ENCODE data around the gene ZNF563.

Gene ZNF563

DNA sequence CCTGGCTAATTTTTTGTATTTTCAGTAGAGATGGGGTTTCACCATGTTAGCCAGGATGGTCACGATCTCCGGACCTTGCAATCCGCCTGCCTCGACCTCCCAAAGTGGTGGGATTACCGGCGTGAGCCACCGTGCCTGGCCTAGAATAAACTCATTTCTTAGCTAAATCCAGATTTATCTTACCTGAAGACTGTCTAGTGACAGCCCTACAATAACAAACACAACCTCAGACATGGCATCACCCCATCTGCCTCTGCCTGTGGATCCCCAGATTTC, 43.7 kb downstream of the ZNF563 start:
- no peak for DNase-seq (ENCODE audit: extremely low spot score)
- POLR2A ChIA-PET, result no interaction called here
- CTCF ChIA-PET, result no interaction called here
- no peak for TF ChIP-seq TARDBP (IDR thresholded peaks at IDR 0.05)

- no peak for TF ChIP-seq SUZ12 (IDR thresholded peaks at IDR 0.05)
- TF ChIP-seq L3MBTL2 (conservative IDR thresholded peaks at IDR 0.05), result no peak
- no peak for TF ChIP-seq CTBP1 (IDR thresholded peaks at IDR 0.05; ENCODE audit: borderline replicate concordance)
- no peak for TF ChIP-seq BHLHE40 (IDR thresholded peaks at IDR 0.05; ENCODE audit: borderline replicate concordance)
- TF ChIP-seq ELF4 (IDR thresholded peaks at IDR 0.05), result no peak
- TF ChIP-seq, protein P1, sequence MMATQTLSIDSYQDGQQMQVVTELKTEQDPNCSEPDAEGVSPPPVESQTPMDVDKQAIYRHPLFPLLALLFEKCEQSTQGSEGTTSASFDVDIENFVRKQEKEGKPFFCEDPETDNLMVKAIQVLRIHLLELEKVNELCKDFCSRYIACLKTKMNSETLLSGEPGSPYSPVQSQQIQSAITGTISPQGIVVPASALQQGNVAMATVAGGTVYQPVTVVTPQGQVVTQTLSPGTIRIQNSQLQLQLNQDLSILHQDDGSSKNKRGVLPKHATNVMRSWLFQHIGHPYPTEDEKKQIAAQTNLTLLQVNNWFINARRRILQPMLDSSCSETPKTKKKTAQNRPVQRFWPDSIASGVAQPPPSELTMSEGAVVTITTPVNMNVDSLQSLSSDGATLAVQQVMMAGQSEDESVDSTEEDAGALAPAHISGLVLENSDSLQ (IDR thresholded peaks at IDR 0.05), result no peak
- no peak for TF ChIP-seq TARDBP (IDR thresholded peaks at IDR 0.05)
- TF ChIP-seq SP1 (IDR thresholded peaks at IDR 0.05), result no peak
- no peak for TF ChIP-seq HDGF (IDR thresholded peaks at IDR 0.05; ENCODE audit: borderline replicate concordance)
- no peak for TF ChIP-seq NFRKB (IDR thresholded peaks at IDR 0.05)
- TF ChIP-seq LEF1 (IDR thresholded peaks at IDR 0.05; ENCODE audit: borderline replicate concordance), result no peak
- TF ChIP-seq FOXM1 (IDR thresholded peaks at IDR 0.05; ENCODE audit: borderline replicate concordance), result no peak
- TF ChIP-seq ARNT (IDR thresholded peaks at IDR 0.05), result no peak
- no peak for TF ChIP-seq FOXK2 (IDR thresholded peaks at IDR 0.05)
- TF ChIP-seq ZNF384 (IDR thresholded peaks at IDR 0.05), result no peak
- TF ChIP-seq FOXA1 (IDR thresholded peaks at IDR 0.05), result no peak
- POLR2A ChIA-PET, result no interaction called here
- DNase-seq (ENCODE audit: extremely low spot score), result no peak
- CTCF ChIA-PET, result no interaction called here
These were observed 45.4 kb downstream of the ZNF563 start for GRCh38 chr19:12287958-12288500.

DNA sequence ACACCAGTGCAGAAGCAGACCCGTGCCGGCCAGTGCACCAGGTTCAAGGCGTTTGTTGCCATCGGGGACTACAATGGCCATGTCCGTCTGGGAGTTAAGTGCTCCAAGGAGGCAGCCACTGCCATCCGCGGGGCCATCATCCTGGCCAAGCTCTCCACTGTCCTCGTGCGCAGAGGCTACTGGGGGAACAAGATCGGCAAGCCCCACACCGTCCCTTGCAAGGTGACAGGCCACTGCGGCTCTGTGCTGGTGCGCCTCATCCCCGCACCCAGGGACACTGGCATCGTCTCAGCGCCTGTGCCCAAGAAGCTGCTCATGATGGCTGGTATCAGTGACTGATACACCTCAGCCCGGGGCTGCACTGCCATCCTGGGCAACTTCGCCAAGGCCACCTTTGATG, 48.8 kb downstream of the ZNF563 start:
- TF ChIP-seq SUZ12 (IDR thresholded peaks at IDR 0.05), result no peak
- TF ChIP-seq NFRKB (IDR thresholded peaks at IDR 0.05), result no peak
- no peak for TF ChIP-seq LEF1 (IDR thresholded peaks at IDR 0.05; ENCODE audit: borderline replicate concordance)
- TF ChIP-seq, protein P1 (IDR thresholded peaks at IDR 0.05), result no peak
- no peak for TF ChIP-seq BHLHE40 (IDR thresholded peaks at IDR 0.05; ENCODE audit: borderline replicate concordance)
- TF ChIP-seq FOXK2 (IDR thresholded peaks at IDR 0.05), result no peak
- TF ChIP-seq HDGF (IDR thresholded peaks at IDR 0.05; ENCODE audit: borderline replicate concordance), result no peak
- no peak for TF ChIP-seq CTBP1 (IDR thresholded peaks at IDR 0.05; ENCODE audit: borderline replicate concordance)
- no peak for TF ChIP-seq ELF4 (IDR thresholded peaks at IDR 0.05)
- ChIA-PET CTCF (no interaction called here), POLR2A (no interaction called here)
- no peak for DNase-seq (ENCODE audit: extremely low spot score)

DNA sequence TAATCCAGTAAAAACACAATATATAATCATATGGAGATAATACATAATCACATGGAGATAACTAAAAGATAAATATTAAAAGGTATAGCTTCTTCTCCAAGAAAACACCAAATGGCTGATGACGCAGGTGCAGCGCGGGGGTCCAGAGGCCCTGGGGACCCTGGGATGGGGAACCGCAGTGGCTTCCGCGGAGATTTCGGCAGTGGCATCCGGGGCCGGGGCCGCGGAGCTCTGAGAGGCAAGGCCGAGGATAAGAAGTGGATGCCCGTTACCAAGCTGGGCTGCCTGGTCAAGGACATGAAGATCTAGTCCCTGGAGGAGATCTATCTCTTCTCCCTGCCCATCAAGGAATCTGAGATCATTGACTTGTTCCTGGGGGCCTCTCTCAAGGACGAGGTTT, 49.2 kb downstream of the ZNF563 start:
- ChIA-PET CTCF (no interaction called here), POLR2A (no interaction called here)
- no peak for DNase-seq (ENCODE audit: extremely low spot score)
- no peak for TF ChIP-seq LEF1 (IDR thresholded peaks at IDR 0.05; ENCODE audit: borderline replicate concordance)
- TF ChIP-seq FOXA1 (IDR thresholded peaks at IDR 0.05), result no peak
- TF ChIP-seq, protein P1 (IDR thresholded peaks at IDR 0.05), result no peak
- TF ChIP-seq TARDBP (IDR thresholded peaks at IDR 0.05), result no peak
- TF ChIP-seq ELF4 (IDR thresholded peaks at IDR 0.05), result no peak
- TF ChIP-seq SUZ12 (IDR thresholded peaks at IDR 0.05), result no peak
- TF ChIP-seq HDGF (IDR thresholded peaks at IDR 0.05; ENCODE audit: borderline replicate concordance), result no peak
- no peak for TF ChIP-seq L3MBTL2 (conservative IDR thresholded peaks at IDR 0.05)
- no peak for TF ChIP-seq FOXK2 (IDR thresholded peaks at IDR 0.05)

DNA sequence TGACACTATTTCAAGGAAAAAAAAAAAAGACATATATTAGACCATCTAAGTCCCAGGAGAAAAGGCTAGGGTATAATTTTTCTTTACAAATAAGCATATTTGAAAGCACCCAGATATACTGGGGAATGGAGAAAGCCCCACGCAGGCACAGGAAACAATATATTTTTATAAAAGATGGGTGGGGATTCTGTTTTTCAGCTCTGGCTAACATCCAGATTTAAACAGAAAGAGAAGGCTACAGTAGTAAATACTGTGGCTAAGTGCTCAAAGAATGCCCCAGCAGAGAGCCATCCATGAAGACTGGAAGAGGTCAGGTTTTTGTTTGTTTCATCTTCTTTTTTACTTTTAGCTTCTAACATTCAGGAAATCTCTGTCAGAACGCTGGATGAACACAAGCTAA, 54.7 kb downstream of the ZNF563 start:
- DNase-seq (ENCODE audit: extremely low spot score), result no peak
- CTCF ChIA-PET, result no interaction called here
- no peak for TF ChIP-seq FOXM1 (IDR thresholded peaks at IDR 0.05; ENCODE audit: borderline replicate concordance)
- no peak for TF ChIP-seq ELF4 (IDR thresholded peaks at IDR 0.05)
- TF ChIP-seq ZNF384 (IDR thresholded peaks at IDR 0.05), result no peak
- POLR2A ChIA-PET, result no interaction called here

DNA sequence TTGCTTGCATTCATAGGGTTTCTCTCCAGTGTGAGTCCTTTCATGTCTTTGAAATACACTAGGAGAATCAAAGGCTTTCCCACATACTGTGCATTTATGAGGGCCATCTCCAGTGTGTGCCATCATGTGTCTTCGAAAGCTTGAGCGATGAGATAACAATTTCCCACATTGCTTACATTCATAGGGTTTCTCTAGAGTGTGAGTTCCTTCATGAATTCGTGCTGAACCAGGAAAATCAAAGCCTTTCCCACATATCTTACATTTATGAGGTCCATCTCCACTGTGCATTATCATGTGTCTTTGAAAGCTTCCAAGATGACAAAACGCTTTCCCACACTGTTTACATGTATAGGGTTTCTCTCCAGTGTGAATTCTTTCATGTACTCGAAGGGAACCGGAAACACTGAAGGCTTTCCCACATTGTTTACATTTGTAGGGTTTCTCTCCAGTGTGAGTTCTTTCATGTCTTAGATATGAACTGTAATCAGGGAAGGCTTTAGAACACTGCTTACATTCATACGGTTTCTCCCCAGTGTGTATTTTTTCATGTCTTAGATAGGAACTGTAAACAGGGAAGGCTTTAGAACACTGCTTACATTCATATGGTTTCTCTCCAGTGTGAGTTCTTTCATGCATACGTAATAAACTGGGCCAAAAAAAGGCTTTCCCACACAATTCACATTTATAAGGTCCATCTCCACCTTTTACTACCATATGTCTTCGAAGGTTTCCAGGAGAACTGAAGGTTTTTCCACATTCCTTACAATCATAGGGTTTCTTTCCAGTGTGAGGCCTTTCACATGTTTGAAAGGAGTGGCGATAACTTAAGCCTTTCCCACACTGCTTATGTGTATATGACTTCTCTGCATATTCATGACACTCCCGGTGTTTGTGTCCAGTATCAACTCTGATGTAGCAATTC, 60.2 kb downstream of the ZNF563 start:
- TF ChIP-seq BHLHE40 (IDR thresholded peaks at IDR 0.05; ENCODE audit: borderline replicate concordance) (no peak), TARDBP (IDR thresholded peaks at IDR 0.05) (no peak), SUZ12 (IDR thresholded peaks at IDR 0.05) (no peak), ZNF384 (IDR thresholded peaks at IDR 0.05) (no peak), ARNT (IDR thresholded peaks at IDR 0.05) (no peak), SP1 (IDR thresholded peaks at IDR 0.05) (no peak), HDGF (IDR thresholded peaks at IDR 0.05; ENCODE audit: borderline replicate concordance) (no peak), LEF1 (IDR thresholded peaks at IDR 0.05; ENCODE audit: borderline replicate concordance) (no peak), CTBP1 (IDR thresholded peaks at IDR 0.05; ENCODE audit: borderline replicate concordance) (no peak), L3MBTL2 (conservative IDR thresholded peaks at IDR 0.05) (no peak), ELF4 (IDR thresholded peaks at IDR 0.05) (no peak), FOXA1 (IDR thresholded peaks at IDR 0.05) (no peak), FOXK2 (IDR thresholded peaks at IDR 0.05) (no peak), NFRKB (IDR thresholded peaks at IDR 0.05) (no peak), FOXM1 (IDR thresholded peaks at IDR 0.05; ENCODE audit: borderline replicate concordance) (no peak)
- TF ChIP-seq, protein P1 (IDR thresholded peaks at IDR 0.05), result no peak
- DNase-seq (ENCODE audit: extremely low spot score), result no peak
- ChIA-PET POLR2A (no interaction called here), CTCF (no interaction called here)

All from HEK293T (cell line).